ENCODE results near the gene HMX1. TPM values are rescaled to one million over a fixed set of nuclear protein-coding genes. Genes with fewer than 3 reads are reported as not detected.

The HMX1 gene
- polyA plus RNA-seq, 1 donor (not counting 4 experiments of a cell fraction or from before 2014, with no cell fraction given): not detected

- H3K4me2 ChIP-seq (ENCODE audit: control insufficient read depth, extremely low read depth, insufficient read depth, low read depth, low read length): no peak overlapping the region
- no peak overlapping the region for H3K9ac ChIP-seq (ENCODE audit: control insufficient read depth, extremely low read depth, insufficient read depth, low read length)
- no peaks in the 10 kb centered on the region for H3K4me1 ChIP-seq (ENCODE audit: control insufficient read depth, extremely low read depth, insufficient read depth, low read length)
- no peaks in the 10 kb centered on the region for H3K9me3 ChIP-seq (ENCODE audit: control insufficient read depth, low read depth, low read length)
- no peak for FAIRE-seq
- dilution Hi-C loops (cut with MboI; ENCODE audit: extremely low pct_ligation_motif_present, low sequenced_read_pairs): no loop called here
- no peak overlapping the region for H3K4me3 ChIP-seq (ENCODE audit: control insufficient read depth in 2 of 3, extremely low read depth in 1 of 3, insufficient read depth in 2 of 3, low read depth in 1 of 3, low read length in 3 of 3)
- no peak overlapping the region for H3K27ac ChIP-seq (ENCODE audit: control insufficient read depth, insufficient read depth, low read length)
- peaks cover 2% of the 10 kb centered on the region for H4K20me1 ChIP-seq (ENCODE audit: control insufficient read depth, extremely low read depth, insufficient read depth, low read length)
- no peaks in the 10 kb centered on the region for H3K79me2 ChIP-seq (ENCODE audit: control insufficient read depth, insufficient read depth, low read length)
- no peaks in the 10 kb centered on the region for H3K36me3 ChIP-seq (ENCODE audit: control insufficient read depth in 2 of 2, extremely low read depth in 1 of 2, insufficient read depth in 2 of 2, low read length in 2 of 2)
- H3K27me3 ChIP-seq (ENCODE audit: control insufficient read depth, extremely low read depth, insufficient read depth, low read length): no peaks in the 10 kb centered on the region
- no peak for DNase-seq (ENCODE audit: low read depth, low spot score)
- no peak overlapping the region for H2AFZ ChIP-seq (ENCODE audit: control insufficient read depth, low read length)
- no peak for TF ChIP-seq CTCF (optimal IDR thresholded peaks at IDR 0.05 in 1 of 3, IDR thresholded peaks at IDR 0.05 in 1 of 3, conservative IDR thresholded peaks at IDR 0.05 in 1 of 3; ENCODE audit: extremely low read depth in 1 of 3, insufficient read depth in 2 of 3, low read length in 3 of 3)
- TF ChIP-seq EZH2 (IDR thresholded peaks at IDR 0.05; ENCODE audit: low read length): no peak
- H3K9me1 ChIP-seq (ENCODE audit: control insufficient read depth, extremely low read depth, insufficient read depth, low read length): no peaks in the 10 kb centered on the region
Observed at GRCh38 chr4:8913858-8914460, 42.3 kb upstream of the HMX1 start.

GRCh38 chr4:8913121-8913857, 41.6 kb upstream of the HMX1 start:
- H3K4me1 ChIP-seq (ENCODE audit: control insufficient read depth, extremely low read depth, insufficient read depth, low read length): no peaks in the 10 kb centered on the region
- peaks cover 2% of the 10 kb centered on the region for H4K20me1 ChIP-seq (ENCODE audit: control insufficient read depth, extremely low read depth, insufficient read depth, low read length)
- no peak overlapping the region for H3K4me2 ChIP-seq (ENCODE audit: control insufficient read depth, extremely low read depth, insufficient read depth, low read depth, low read length)
- TF ChIP-seq EZH2 (IDR thresholded peaks at IDR 0.05; ENCODE audit: low read length): no peak
- no peak for TF ChIP-seq CTCF (optimal IDR thresholded peaks at IDR 0.05 in 1 of 3, IDR thresholded peaks at IDR 0.05 in 1 of 3, conservative IDR thresholded peaks at IDR 0.05 in 1 of 3; ENCODE audit: extremely low read depth in 1 of 3, insufficient read depth in 2 of 3, low read length in 3 of 3)
- DNase-seq (ENCODE audit: low read depth, low spot score) (no peak), FAIRE-seq (no peak)
- peaks cover 2% of the 10 kb centered on the region for H3K27me3 ChIP-seq (ENCODE audit: control insufficient read depth, extremely low read depth, insufficient read depth, low read length)
- no peaks in the 10 kb centered on the region for H3K9me1 ChIP-seq (ENCODE audit: control insufficient read depth, extremely low read depth, insufficient read depth, low read length)
- dilution Hi-C loops (cut with MboI; ENCODE audit: extremely low pct_ligation_motif_present, low sequenced_read_pairs): no loop called here
- H3K4me3 ChIP-seq (ENCODE audit: control insufficient read depth in 2 of 3, extremely low read depth in 1 of 3, insufficient read depth in 2 of 3, low read depth in 1 of 3, low read length in 3 of 3): no peak overlapping the region
- no peaks in the 10 kb centered on the region for H3K79me2 ChIP-seq (ENCODE audit: control insufficient read depth, insufficient read depth, low read length)
- H3K9ac ChIP-seq (ENCODE audit: control insufficient read depth, extremely low read depth, insufficient read depth, low read length): no peak overlapping the region
- no peaks in the 10 kb centered on the region for H3K36me3 ChIP-seq (ENCODE audit: control insufficient read depth in 2 of 2, extremely low read depth in 1 of 2, insufficient read depth in 2 of 2, low read length in 2 of 2)
- H2AFZ ChIP-seq (ENCODE audit: control insufficient read depth, low read length): no peak overlapping the region
- no peak overlapping the region for H3K27ac ChIP-seq (ENCODE audit: control insufficient read depth, insufficient read depth, low read length)
- no peaks in the 10 kb centered on the region for H3K9me3 ChIP-seq (ENCODE audit: control insufficient read depth, low read depth, low read length)

Measured in keratinocyte (primary cell).